K562 (cell line): Measurements from ENCODE around the gene HOXC10. TPM values are rescaled to one million over a fixed set of nuclear protein-coding genes. Genes with fewer than 3 reads are reported as not detected.

Source experiments
- ATAC-seq: fragments of 200-7000 bp; cut with Tn5 transposase; 3 replicates; pipeline ENCODE4 v1.9.1; 2020; ENCODE audit warnings: moderate library complexity
- BruUV-seq: library from RNA; stranded (reverse); fragments of 400-500 nt; replicated peaks from 2 replicates; lab custom pipeline; 2021; lab: Mats Ljungman, UMichigan
- CTCF ChIA-PET: fragments of 300-600 bp; formaldehyde crosslinking; extraction: SDS; loops from one replicate; lab custom pipeline; 2021; ENCODE audit warnings: low intra/inter-chr PET ratio; lab: Yijun Ruan, JAX
- POLR2A ChIA-PET: fragments of 300-600, 350-650 bp; sonication (Branson Sonifier 250); formaldehyde crosslinking; extraction: SDS; loops from one replicate; lab custom pipeline; 2021; ENCODE audit warnings: antibody characterized with exemption, inconsistent platforms; lab: Yijun Ruan, JAX
- DNase-seq, 4 experiments: peaks; one replicate each; pipeline versions ENCODE4 v3.0.0 to v3.0.0-alpha.2; 2011 to 2018; ENCODE audit warnings: low spot score in 3 of 4, mixed read lengths in 3 of 4; ENCODE audit errors: extremely low read depth in 1 of 4
- FAIRE-seq: peaks from 2 replicates; lab custom pipeline; 2011; peaks lifted over from hg19 to GRCh38; lab: Jason Lieb, UNC
- H2AFZ ChIP-seq: 2 replicates; pipeline ENCODE4 v1.6.0; 2011; ENCODE audit warnings: low read depth, low read length, control low read depth, inconsistent platforms
- H3K27ac ChIP-seq: fragments of 200-600 bp; 3 replicates; pipeline ENCODE4 v1.8.0; 2011; ENCODE audit warnings: low read depth, mild to moderate bottlenecking, control low read depth, inconsistent platforms, low read length, moderate library complexity, mixed read lengths; ENCODE audit errors: extremely low read depth
- H3K27me3 ChIP-seq, 2 experiments: fragments of 300-600 bp in 1 of 2; 2 replicates in 1 of 2; 3 replicates in 1 of 2; pipeline versions ENCODE4 v1.6.0 to v1.8.0; 2011; ENCODE audit warnings: inconsistent platforms in 2 of 2, low read length in 2 of 2, mild to moderate bottlenecking in 1 of 2, mixed read lengths in 1 of 2, moderate library complexity in 1 of 2; ENCODE audit not compliant: control insufficient read depth in 2 of 2, insufficient read depth in 2 of 2
- H3K36me3 ChIP-seq: fragments of 300-600 bp; 3 replicates; pipeline ENCODE4 v1.8.0; 2011; ENCODE audit warnings: mild to moderate bottlenecking, low read length, inconsistent platforms; ENCODE audit not compliant: control insufficient read depth, insufficient read depth
- H3K4me1 ChIP-seq, 2 experiments: fragments of 200-600 bp in 1 of 2; replicated peaks in 1 of 2; 2 replicates in 1 of 2; 3 replicates in 1 of 2; pipeline versions ENCODE4 v1.5.1 to v1.8.0; 2011; ENCODE audit warnings: inconsistent platforms in 2 of 2, low read length in 2 of 2, mild to moderate bottlenecking in 1 of 2, mixed read lengths in 1 of 2, moderate library complexity in 1 of 2; ENCODE audit not compliant: control insufficient read depth in 2 of 2, insufficient read depth in 2 of 2
- H3K4me2 ChIP-seq: 2 replicates; pipeline ENCODE4 v1.6.1; 2011; ENCODE audit warnings: low read length, control low read depth, inconsistent platforms, mixed read lengths; ENCODE audit not compliant: insufficient read depth
- H3K4me3 ChIP-seq: fragments of 200-600 bp; sonication (generic), shearing (Covaris generic); 2 replicates; pipeline ENCODE4 v1.5.1; 2016; ENCODE audit warnings: control low read depth, inconsistent platforms
- H3K79me2 ChIP-seq: fragments of 200-600 bp; 3 replicates; pipeline ENCODE4 v1.8.0; 2011; ENCODE audit warnings: low read length, inconsistent platforms; ENCODE audit not compliant: control insufficient read depth, insufficient read depth
- H3K9ac ChIP-seq, 2 experiments: 2 replicates each; pipeline versions ENCODE4 v1.6.0 to v1.6.1; 2011; ENCODE audit warnings: low read depth in 2 of 2, low read length in 2 of 2, control low read depth in 1 of 2, inconsistent platforms in 1 of 2, mild to moderate bottlenecking in 1 of 2, mixed read lengths in 1 of 2; ENCODE audit not compliant: insufficient read depth in 1 of 2
- H3K9me1 ChIP-seq: one replicate; pipeline ENCODE4 v1.6.0; 2011; ENCODE audit warnings: inconsistent platforms, mild to moderate bottlenecking, low read length, moderate library complexity; ENCODE audit not compliant: control insufficient read depth, insufficient read depth
- H3K9me3 ChIP-seq: replicated peaks from 2 replicates; pipeline ENCODE4 v1.5.1; 2011; ENCODE audit warnings: low read depth, low read length, inconsistent platforms; ENCODE audit not compliant: control insufficient read depth, insufficient read depth
- H4K20me1 ChIP-seq: replicated peaks from 2 replicates; pipeline ENCODE4 v1.6.1; 2011; ENCODE audit warnings: low read length, inconsistent platforms, mixed read lengths; ENCODE audit not compliant: control insufficient read depth, insufficient read depth
- ADNP ChIP-seq: fragments of 200-800 bp; sonication (Bioruptor generic); IDR thresholded peaks from 2 replicates; pipeline ENCODE4 v1.6.1; 2016; ENCODE audit warnings: missing genetic modification characterization, missing compliant biosample characterization
- ASH1L ChIP-seq: fragments of 450-650 bp; IDR thresholded peaks from 2 replicates; pipeline ENCODE4 v1.6.1; 2018; ENCODE audit warnings: borderline replicate concordance, mild to moderate bottlenecking, low read depth; ENCODE audit not compliant: partially characterized antibody
- BCOR ChIP-seq: fragments of 450-650 bp; IDR thresholded peaks from 2 replicates; pipeline ENCODE4 v1.6.1; 2016
- DDX20 ChIP-seq: fragments of 450-650 bp; IDR thresholded peaks from 2 replicates; pipeline ENCODE4 v1.6.1; 2016; ENCODE audit warnings: missing genetic modification characterization, low read depth, mild to moderate bottlenecking, missing compliant biosample characterization, moderate library complexity
- DNMT1 ChIP-seq: fragments of 450-650 bp; IDR thresholded peaks from 2 replicates; pipeline ENCODE4 v1.6.1; 2016; ENCODE audit warnings: antibody characterized with exemption, mild to moderate bottlenecking
- FOXA3 ChIP-seq, 2 experiments: fragments of 450-650 bp in 1 of 2; sonication (generic) in 1 of 2; formaldehyde crosslinking; IDR thresholded peaks in 1 of 2; conservative IDR thresholded peaks in 1 of 2; 2 replicates each; pipeline versions ENCODE4 v1.4.0 to v1.8.0; 2020 to 2022; ENCODE audit warnings: mild to moderate bottlenecking in 2 of 2, missing genetic modification reagents in 1 of 2
- HDAC1 ChIP-seq, 2 experiments: fragments of 450-650 bp; IDR thresholded peaks; 2 replicates each; pipeline ENCODE4 v1.6.1; 2016 to 2017; ENCODE audit warnings: inconsistent platforms in 1 of 2, mild to moderate bottlenecking in 1 of 2, moderate library complexity in 1 of 2
- HNRNPUL1 ChIP-seq: fragments of 200-400 bp; formaldehyde crosslinking; IDR thresholded peaks from 2 replicates; pipeline ENCODE4 v1.6.1; 2017; ENCODE audit warnings: low read length
- TRIM28 ChIP-seq: fragments of 450-650 bp; IDR thresholded peaks from 2 replicates; pipeline ENCODE4 v1.6.1; 2017
- U2AF2 ChIP-seq: fragments of 200-400 bp; formaldehyde crosslinking; optimal IDR thresholded peaks from 2 replicates; pipeline ENCODE3; 2017; ENCODE audit warnings: low read depth, mild to moderate bottlenecking, low read length
- ZBTB1 ChIP-seq: sonication (generic); formaldehyde crosslinking; IDR thresholded peaks from 2 replicates; pipeline ENCODE4 v1.8.1; 2023; ENCODE audit warnings: missing genetic modification reagents, low read depth, mild to moderate bottlenecking, borderline replicate concordance
- ZNF316 ChIP-seq: fragments of 450-650 bp; IDR thresholded peaks from 2 replicates; pipeline ENCODE4 v1.6.1; 2016
- ZNF57 ChIP-seq: fragments of 450-650 bp; formaldehyde crosslinking; IDR thresholded peaks from 2 replicates; pipeline ENCODE4 v1.4.0; 2020; ENCODE audit warnings: mild to moderate bottlenecking, moderate library complexity
- ZNF699 ChIP-seq: fragments of 250-450 bp; sonication (Bioruptor Pico); IDR thresholded peaks from 2 replicates; pipeline ENCODE4 v1.8.0; 2021; ENCODE audit warnings: mild to moderate bottlenecking, moderate library complexity; ENCODE audit not compliant: insufficient replicate concordance
- ZNF778 ChIP-seq: fragments of 450-650 bp; formaldehyde crosslinking; IDR thresholded peaks from 2 replicates; pipeline ENCODE4 v1.4.0; 2020; ENCODE audit warnings: mild to moderate bottlenecking, moderate library complexity
- ZNF79 ChIP-seq: fragments of 250-450 bp; sonication (Bioruptor Pico); IDR thresholded peaks from 2 replicates; pipeline ENCODE4 v1.4.0; 2020; ENCODE audit warnings: low read depth, mild to moderate bottlenecking, moderate library complexity
- WGBS: fragments of 100-300 bp; shearing (Covaris generic); methylation state at CpG from one replicate; pipeline ENCODE4 v1.1.6; 2016; ENCODE audit warnings: low coverage, mixed read lengths; ENCODE audit not compliant: insufficient coverage; ENCODE audit errors: missing lambda C conversion rate; 5-methylcytosine and 5-hydroxymethylcytosine counted together
- in situ Hi-C: fragments of 300-500 bp; cut with MboI; formaldehyde crosslinking; loops from 4 replicates; pipeline ENCODE4 v1.15.0; 2018; ENCODE audit warnings: inconsistent platforms, mixed read lengths
- intact Hi-C: fragments of 100-400 bp; cut with micrococcal nuclease; formaldehyde crosslinking; loops from 2 replicates; pipeline ENCODE4 v1.14.2; 2022
- polyA plus RNA-seq, 8 experiments: library from polyadenylated mRNA; depleted of rRNA in 4 of 8; stranded (reverse) in 5 of 8; unstranded in 3 of 8; fragments of >200 nt; fragmentation: Nextera tagmentation in 2 of 8; fragmentation: Illumina TruSeq in 1 of 8; extraction: Ambion mirVana in 2 of 8; extraction: Trizol in 1 of 8; gene quantifications; 2 replicates each; pipeline versions ENCODE4 v1.2.1 to v1.2.3, GENCODE V29; 2011 to 2014; ENCODE audit warnings: inconsistent platforms in 1 of 8, missing spikeins in 1 of 8
- total RNA-seq, 7 experiments: library from RNA; depleted of rRNA in 6 of 7; stranded (reverse); fragments of >200 nt in 6 of 7; fragmentation: Illumina TruSeq in 2 of 7; extraction: Trizol in 2 of 7; gene quantifications; 2 replicates each; pipeline versions ENCODE4 v1.2.1 to v1.2.3, GENCODE V29; 2011 to 2021; ENCODE audit warnings: low replicate concordance in 1 of 7
- TF ChIP-seq, protein P1 (sequence below): fragments of 450-650 bp; IDR thresholded peaks from 2 replicates; pipeline ENCODE4 v1.6.1; 2016; ENCODE audit warnings: mild to moderate bottlenecking
- TF ChIP-seq, protein P2 (sequence below): fragments of 450-650 bp; formaldehyde crosslinking; IDR thresholded peaks from 2 replicates; pipeline ENCODE4 v1.4.0; 2022; ENCODE audit warnings: mild to moderate bottlenecking, moderate library complexity
- TF ChIP-seq, protein P3 (sequence below): sonication (generic); formaldehyde crosslinking; IDR thresholded peaks from 2 replicates; pipeline ENCODE4 v1.8.0; 2022; ENCODE audit warnings: mild to moderate bottlenecking, missing genetic modification reagents, borderline replicate concordance

Gene HOXC10
- total and polyA plus RNA-seq, 9 of the 15 experiments (the other 6 are each of a cell fraction or from before 2014, with no cell fraction given) = 0.13 to 0.77 (median 0.35) TPM; not detected in 2

DNA sequence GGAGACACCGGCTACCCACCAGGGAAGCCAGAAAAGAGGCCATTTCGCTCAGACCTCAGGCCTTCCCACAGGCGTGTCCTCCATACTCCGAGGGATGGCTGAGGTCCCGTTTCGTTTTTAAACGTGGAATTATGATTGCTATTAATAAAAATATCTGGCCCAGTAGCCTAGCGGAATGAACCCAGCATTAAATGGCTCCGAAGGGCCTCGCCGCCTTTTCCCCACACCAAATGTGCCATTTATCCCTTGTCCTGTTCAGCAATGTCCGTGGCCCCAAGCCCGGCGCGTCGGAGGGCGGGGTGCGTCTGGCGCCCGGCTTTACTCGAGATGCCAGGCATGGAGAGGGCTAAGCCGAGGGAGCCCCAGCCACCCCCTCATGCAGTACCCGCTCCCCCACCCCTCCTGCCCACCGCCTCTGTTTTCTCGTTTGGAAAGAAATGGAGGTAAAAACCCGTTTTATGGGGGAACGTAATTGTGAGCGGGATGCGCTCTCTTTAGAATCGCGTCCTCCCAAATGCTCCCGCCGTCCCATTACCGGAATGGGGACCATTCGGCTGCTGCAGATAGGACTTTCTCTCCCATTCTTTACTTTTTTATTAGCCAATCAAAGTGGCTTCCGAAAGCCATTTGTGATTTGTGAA lies 29.6 kb downstream of the HOXC10 start:
- H3K79me2 ChIP-seq = peaks cover 3% of the 10 kb centered on the region; the same call in 2 of the 3 replicates
- no peaks in the 10 kb centered on the region for H3K36me3 ChIP-seq
- TF ChIP-seq ZNF316 (no peak), DDX20 (tag) (no peak), BCOR (no peak), ZBTB1 (CRISPR knock-in tag) (no peak), TRIM28 (no peak), ZNF57 (CRISPR knock-in tag) (no peak), ZNF699 (CRISPR knock-in tag) (no peak), HDAC1 (IDR thresholded peaks at IDR 0.05) (no peak), U2AF2 (no peak), ASH1L (no peak), ZNF778 (CRISPR knock-in tag) (no peak), FOXA3 (CRISPR knock-in tag; conservative IDR thresholded peaks at IDR 0.05 in 1 of 2, IDR thresholded peaks at IDR 0.05 in 1 of 2) (no peak), DNMT1 (no peak), ZNF79 (CRISPR knock-in tag) (no peak), HNRNPUL1 (no peak), ADNP (tag) (no peak)
- TF ChIP-seq, protein P1, sequence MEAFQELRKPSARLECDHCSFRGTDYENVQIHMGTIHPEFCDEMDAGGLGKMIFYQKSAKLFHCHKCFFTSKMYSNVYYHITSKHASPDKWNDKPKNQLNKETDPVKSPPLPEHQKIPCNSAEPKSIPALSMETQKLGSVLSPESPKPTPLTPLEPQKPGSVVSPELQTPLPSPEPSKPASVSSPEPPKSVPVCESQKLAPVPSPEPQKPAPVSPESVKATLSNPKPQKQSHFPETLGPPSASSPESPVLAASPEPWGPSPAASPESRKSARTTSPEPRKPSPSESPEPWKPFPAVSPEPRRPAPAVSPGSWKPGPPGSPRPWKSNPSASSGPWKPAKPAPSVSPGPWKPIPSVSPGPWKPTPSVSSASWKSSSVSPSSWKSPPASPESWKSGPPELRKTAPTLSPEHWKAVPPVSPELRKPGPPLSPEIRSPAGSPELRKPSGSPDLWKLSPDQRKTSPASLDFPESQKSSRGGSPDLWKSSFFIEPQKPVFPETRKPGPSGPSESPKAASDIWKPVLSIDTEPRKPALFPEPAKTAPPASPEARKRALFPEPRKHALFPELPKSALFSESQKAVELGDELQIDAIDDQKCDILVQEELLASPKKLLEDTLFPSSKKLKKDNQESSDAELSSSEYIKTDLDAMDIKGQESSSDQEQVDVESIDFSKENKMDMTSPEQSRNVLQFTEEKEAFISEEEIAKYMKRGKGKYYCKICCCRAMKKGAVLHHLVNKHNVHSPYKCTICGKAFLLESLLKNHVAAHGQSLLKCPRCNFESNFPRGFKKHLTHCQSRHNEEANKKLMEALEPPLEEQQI = no peak
- TF ChIP-seq, protein P2, sequence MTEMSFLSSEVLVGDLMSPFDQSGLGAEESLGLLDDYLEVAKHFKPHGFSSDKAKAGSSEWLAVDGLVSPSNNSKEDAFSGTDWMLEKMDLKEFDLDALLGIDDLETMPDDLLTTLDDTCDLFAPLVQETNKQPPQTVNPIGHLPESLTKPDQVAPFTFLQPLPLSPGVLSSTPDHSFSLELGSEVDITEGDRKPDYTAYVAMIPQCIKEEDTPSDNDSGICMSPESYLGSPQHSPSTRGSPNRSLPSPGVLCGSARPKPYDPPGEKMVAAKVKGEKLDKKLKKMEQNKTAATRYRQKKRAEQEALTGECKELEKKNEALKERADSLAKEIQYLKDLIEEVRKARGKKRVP (CRISPR knock-in tag) = no peak
- TF ChIP-seq, protein P3, sequence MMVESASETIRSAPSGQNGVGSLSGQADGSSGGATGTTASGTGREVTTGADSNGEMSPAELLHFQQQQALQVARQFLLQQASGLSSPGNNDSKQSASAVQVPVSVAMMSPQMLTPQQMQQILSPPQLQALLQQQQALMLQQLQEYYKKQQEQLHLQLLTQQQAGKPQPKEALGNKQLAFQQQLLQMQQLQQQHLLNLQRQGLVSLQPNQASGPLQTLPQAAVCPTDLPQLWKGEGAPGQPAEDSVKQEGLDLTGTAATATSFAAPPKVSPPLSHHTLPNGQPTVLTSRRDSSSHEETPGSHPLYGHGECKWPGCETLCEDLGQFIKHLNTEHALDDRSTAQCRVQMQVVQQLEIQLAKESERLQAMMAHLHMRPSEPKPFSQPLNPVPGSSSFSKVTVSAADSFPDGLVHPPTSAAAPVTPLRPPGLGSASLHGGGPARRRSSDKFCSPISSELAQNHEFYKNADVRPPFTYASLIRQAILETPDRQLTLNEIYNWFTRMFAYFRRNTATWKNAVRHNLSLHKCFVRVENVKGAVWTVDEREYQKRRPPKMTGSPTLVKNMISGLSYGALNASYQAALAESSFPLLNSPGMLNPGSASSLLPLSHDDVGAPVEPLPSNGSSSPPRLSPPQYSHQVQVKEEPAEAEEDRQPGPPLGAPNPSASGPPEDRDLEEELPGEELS (CRISPR knock-in tag) = no peak
- H3K9ac ChIP-seq = no peak overlapping the region
- H4K20me1 ChIP-seq = no peaks in the 10 kb centered on the region
- H3K9me3 ChIP-seq = no peaks in the 10 kb centered on the region
- no TSS peak for BruUV-seq
- FAIRE-seq (no peak), ATAC-seq (no peak), DNase-seq (no peak)
- H3K27ac ChIP-seq = no peak overlapping the region
- no peaks in the 10 kb centered on the region for H3K27me3 ChIP-seq
- intact Hi-C loops = loop anchor here (10.0 kb wide), 1 partner anchor 280 kb away; no protein-coding TSS in a partner anchor
- peaks cover 12 to 32% of the 10 kb centered on the region in 2 experiments for H3K4me1 ChIP-seq
- in situ Hi-C loops = no loop called here
- 83% methylated on average over 30 of the region's 36 CpGs for WGBS
- ChIA-PET CTCF (no interaction called here), POLR2A (interaction anchor here (0.6 kb wide), 1 partner anchor 676 kb away, joined by 3 read pairs; no protein-coding TSS in a partner anchor)
- no peak overlapping the region for H3K4me2 ChIP-seq
- no peaks in the 10 kb centered on the region for H3K9me1 ChIP-seq
- no peak overlapping the region for H3K4me3 ChIP-seq
- no peak overlapping the region for H2AFZ ChIP-seq
